ENCODE data around the gene PPFIBP2. TPM values are rescaled to one million over a fixed set of nuclear protein-coding genes. Genes with fewer than 3 reads are reported as not detected.

Gene PPFIBP2
- total and polyA plus RNA-seq, 2 of the 13 experiments (the other 11 are each of a cell fraction or from before 2014, with no cell fraction given) = 15.0 to 52.5 TPM

GRCh38 chr11:7514099-7514591 is 346 bp downstream of the PPFIBP2 start (continued):
- TF ChIP-seq NRL (CRISPR knock-in tag; IDR thresholded peaks at IDR 0.05; ENCODE audit: borderline replicate concordance) = peak; percentile 69
- peak; percentile 56 for TF ChIP-seq PTBP1 (IDR thresholded peaks at IDR 0.05; ENCODE audit: low read depth, low read length, poor library complexity, severe bottlenecking)
- TF ChIP-seq DDIT3 (CRISPR knock-in tag; IDR thresholded peaks at IDR 0.05) = no peak
- no peak for TF ChIP-seq GZF1 (CRISPR knock-in tag; IDR thresholded peaks at IDR 0.05)
- TF ChIP-seq HHEX (CRISPR knock-in tag; IDR thresholded peaks at IDR 0.05) = no peak
- no peak for TF ChIP-seq SNAPC4 (CRISPR knock-in tag; IDR thresholded peaks at IDR 0.05)
- TF ChIP-seq ZFP90 (CRISPR knock-in tag; IDR thresholded peaks at IDR 0.05; ENCODE audit: borderline replicate concordance) = no peak
- 0 out of 2 replicates have a peak, but pooled peaks have one; percentile 51 for TF ChIP-seq ZSCAN21 (CRISPR knock-in tag; IDR thresholded peaks at IDR 0.05; ENCODE audit: borderline replicate concordance)
- 0 out of 2 replicates have a peak, but pooled peaks have one; percentile 2 for TF ChIP-seq NFYB (CRISPR knock-in tag; IDR thresholded peaks at IDR 0.05)
- no peak for TF ChIP-seq RELA (CRISPR knock-in tag; IDR thresholded peaks at IDR 0.05)
- no peak for TF ChIP-seq TARDBP (CRISPR knock-in tag; IDR thresholded peaks at IDR 0.05)
- no peak for TF ChIP-seq ZNF674 (CRISPR knock-in tag; IDR thresholded peaks at IDR 0.05; ENCODE audit: low read depth)
- TF ChIP-seq ZNF3 (CRISPR knock-in tag; IDR thresholded peaks at IDR 0.05) = no peak
- no peak for TF ChIP-seq ZNF720 (CRISPR knock-in tag; IDR thresholded peaks at IDR 0.05)
- TF ChIP-seq ZFP1 (CRISPR knock-in tag; IDR thresholded peaks at IDR 0.05) = no peak
- TF ChIP-seq AHR (CRISPR knock-in tag; IDR thresholded peaks at IDR 0.05) = no peak
- TF ChIP-seq ZBTB40 (IDR thresholded peaks at IDR 0.05) = no peak
- TF ChIP-seq ZBTB40 (CRISPR knock-in tag; IDR thresholded peaks at IDR 0.05) = no peak
